Measurements from ENCODE around the gene EGR2. TPM values are rescaled to one million over a fixed set of nuclear protein-coding genes. Genes with fewer than 3 reads are reported as not detected.

EGR2 gene
- polyA plus RNA-seq, 1 donor from 2014 or later: 1.7 TPM

GRCh38 chr10:62764011-62764410 lies 52.2 kb downstream of the EGR2 start:
- no peaks in the 10 kb centered on the region for H3K9me3 ChIP-seq (ENCODE audit: low read length)
- no peaks in the 10 kb centered on the region for H3K27me3 ChIP-seq (ENCODE audit: insufficient read depth, low read depth, low read length)
- no peaks in the 10 kb centered on the region for H3K9me2 ChIP-seq (ENCODE audit: insufficient read depth, low read length)
- H2AFZ ChIP-seq (ENCODE audit: low read depth, low read length): no peak overlapping the region
- no peaks in the 10 kb centered on the region for H3K79me2 ChIP-seq (replicated peaks; ENCODE audit: insufficient read depth, low read length)
- H3K4me3 ChIP-seq (ENCODE audit: low read length): no peak overlapping the region
- H3K36me3 ChIP-seq (ENCODE audit: insufficient read depth, low read length): no peaks in the 10 kb centered on the region
- H3K27ac ChIP-seq (ENCODE audit: low read length): no peak overlapping the region
- H3F3A ChIP-seq (ENCODE audit: insufficient read depth, low read length, poor library complexity, severe bottlenecking): no peaks in the 10 kb centered on the region
- H4K20me1 ChIP-seq (ENCODE audit: insufficient read depth): no peaks in the 10 kb centered on the region
- no peak overlapping the region for H3K9ac ChIP-seq (ENCODE audit: low read length)
- H3K4me2 ChIP-seq (ENCODE audit: low read length): no peak overlapping the region
- TF ChIP-seq EP300 (conservative IDR thresholded peaks at IDR 0.05; ENCODE audit: poor library complexity, severe bottlenecking) (no peak), REST (IDR thresholded peaks at IDR 0.05; ENCODE audit: borderline replicate concordance) (no peak), POLR2AphosphoS5 (IDR thresholded peaks at IDR 0.05) (no peak), RAD21 (conservative IDR thresholded peaks at IDR 0.05) (no peak), MXI1 (conservative IDR thresholded peaks at IDR 0.05; ENCODE audit: poor library complexity, severe bottlenecking) (no peak), TAF1 (IDR thresholded peaks at IDR 0.05; ENCODE audit: low read depth) (no peak), SMC3 (conservative IDR thresholded peaks at IDR 0.05; ENCODE audit: poor library complexity) (no peak), EZH2 (IDR thresholded peaks at IDR 0.05; ENCODE audit: borderline replicate concordance, insufficient read depth, low read length, poor library complexity, severe bottlenecking) (no peak)
- TF ChIP-seq, protein P1, sequence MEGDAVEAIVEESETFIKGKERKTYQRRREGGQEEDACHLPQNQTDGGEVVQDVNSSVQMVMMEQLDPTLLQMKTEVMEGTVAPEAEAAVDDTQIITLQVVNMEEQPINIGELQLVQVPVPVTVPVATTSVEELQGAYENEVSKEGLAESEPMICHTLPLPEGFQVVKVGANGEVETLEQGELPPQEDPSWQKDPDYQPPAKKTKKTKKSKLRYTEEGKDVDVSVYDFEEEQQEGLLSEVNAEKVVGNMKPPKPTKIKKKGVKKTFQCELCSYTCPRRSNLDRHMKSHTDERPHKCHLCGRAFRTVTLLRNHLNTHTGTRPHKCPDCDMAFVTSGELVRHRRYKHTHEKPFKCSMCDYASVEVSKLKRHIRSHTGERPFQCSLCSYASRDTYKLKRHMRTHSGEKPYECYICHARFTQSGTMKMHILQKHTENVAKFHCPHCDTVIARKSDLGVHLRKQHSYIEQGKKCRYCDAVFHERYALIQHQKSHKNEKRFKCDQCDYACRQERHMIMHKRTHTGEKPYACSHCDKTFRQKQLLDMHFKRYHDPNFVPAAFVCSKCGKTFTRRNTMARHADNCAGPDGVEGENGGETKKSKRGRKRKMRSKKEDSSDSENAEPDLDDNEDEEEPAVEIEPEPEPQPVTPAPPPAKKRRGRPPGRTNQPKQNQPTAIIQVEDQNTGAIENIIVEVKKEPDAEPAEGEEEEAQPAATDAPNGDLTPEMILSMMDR (IDR thresholded peaks at IDR 0.05; ENCODE audit: poor library complexity, severe bottlenecking): no peak

DNA sequence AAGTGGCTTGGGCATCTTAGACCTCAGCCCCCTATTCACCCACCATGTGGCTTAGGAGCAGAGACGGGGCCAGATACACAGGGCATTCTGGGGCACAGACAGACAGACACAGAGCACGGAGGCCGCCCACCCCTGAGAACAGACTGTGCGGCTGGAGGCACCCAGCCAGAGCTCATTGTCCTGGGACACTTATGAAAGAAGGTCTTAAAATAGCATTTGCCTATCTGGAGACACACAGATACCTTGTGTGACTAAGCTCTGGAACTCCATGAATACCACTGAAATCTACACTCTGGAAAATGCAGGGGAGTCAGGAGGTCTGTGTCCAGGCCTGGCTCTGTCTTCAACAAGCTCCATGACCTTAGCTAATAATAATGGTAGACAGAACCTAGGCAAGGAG lies 53.0 kb downstream of the EGR2 start:
- Histone ChIP-seq H3K27ac (ENCODE audit: low read length) (no peak overlapping the region), H3K9me3 (ENCODE audit: low read length) (no peaks in the 10 kb centered on the region), H4K20me1 (ENCODE audit: insufficient read depth) (no peaks in the 10 kb centered on the region), H3K4me2 (ENCODE audit: low read length) (no peak overlapping the region), H3K79me2 (replicated peaks; ENCODE audit: insufficient read depth, low read length) (no peaks in the 10 kb centered on the region), H3K9me2 (ENCODE audit: insufficient read depth, low read length) (no peaks in the 10 kb centered on the region), H3K36me3 (ENCODE audit: insufficient read depth, low read length) (no peaks in the 10 kb centered on the region), H3F3A (ENCODE audit: insufficient read depth, low read length, poor library complexity, severe bottlenecking) (no peaks in the 10 kb centered on the region), H3K4me3 (ENCODE audit: low read length) (no peak overlapping the region), H3K27me3 (ENCODE audit: insufficient read depth, low read depth, low read length) (no peaks in the 10 kb centered on the region), H3K9ac (ENCODE audit: low read length) (no peak overlapping the region), H2AFZ (ENCODE audit: low read depth, low read length) (no peak overlapping the region)
- TF ChIP-seq EZH2 (IDR thresholded peaks at IDR 0.05; ENCODE audit: borderline replicate concordance, insufficient read depth, low read length, poor library complexity, severe bottlenecking): no peak
- no peak for TF ChIP-seq POLR2AphosphoS5 (IDR thresholded peaks at IDR 0.05)
- TF ChIP-seq, protein P1 (IDR thresholded peaks at IDR 0.05; ENCODE audit: poor library complexity, severe bottlenecking): no peak
- TF ChIP-seq REST (IDR thresholded peaks at IDR 0.05; ENCODE audit: borderline replicate concordance): no peak
- TF ChIP-seq SMC3 (conservative IDR thresholded peaks at IDR 0.05; ENCODE audit: poor library complexity): no peak
- no peak for TF ChIP-seq MXI1 (conservative IDR thresholded peaks at IDR 0.05; ENCODE audit: poor library complexity, severe bottlenecking)
- no peak for TF ChIP-seq TAF1 (IDR thresholded peaks at IDR 0.05; ENCODE audit: low read depth)
- no peak for TF ChIP-seq RAD21 (conservative IDR thresholded peaks at IDR 0.05)
- TF ChIP-seq EP300 (conservative IDR thresholded peaks at IDR 0.05; ENCODE audit: poor library complexity, severe bottlenecking): no peak

Data from neural cell (in vitro differentiated cells).